ENCODE data around the gene ITGAV.
"Not testable (repeated sequence)": the region's sequence is repeated elsewhere in the genome, so short reads cannot be mapped to it uniquely, and the experiment has no call there.

The ITGAV gene

DNA sequence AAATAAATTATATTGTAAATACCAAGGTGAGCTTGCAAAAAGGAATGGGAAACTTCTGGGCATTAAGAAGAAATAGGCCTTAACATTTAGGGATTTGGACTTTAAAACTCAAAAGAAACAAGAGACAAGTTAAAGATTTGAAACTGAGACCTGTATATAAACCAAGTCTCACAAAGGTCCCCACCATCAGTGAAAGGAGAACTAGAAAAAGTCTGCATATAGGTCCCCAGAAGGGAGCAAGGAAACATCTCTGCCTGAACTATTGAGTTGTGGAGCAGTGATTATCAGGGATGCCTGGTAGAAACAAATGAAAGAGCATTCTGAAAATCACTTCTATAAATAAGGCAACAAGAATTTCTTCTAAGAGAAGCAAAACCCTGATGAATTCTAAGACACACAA lies 30.5 kb upstream of the ITGAV start:
- 0 out of 2 replicates have a peak, but pooled peaks cover 3% of the 10 kb centered on the region for H3K9me3 ChIP-seq (ENCODE audit: control insufficient read depth, insufficient read depth, low read depth, low read length)
- no peak overlapping the region for H3K4me3 ChIP-seq (ENCODE audit: low read depth, low read length)
- no peaks in the 10 kb centered on the region for H3K27me3 ChIP-seq (ENCODE audit: control insufficient read depth, insufficient read depth, low read length)
- H3K4me1 ChIP-seq (ENCODE audit: control insufficient read depth, insufficient read depth, low read length): peaks cover 11% of the 10 kb centered on the region
- H3K36me3 ChIP-seq (ENCODE audit: control insufficient read depth, insufficient read depth, low read length): no peaks in the 10 kb centered on the region
- no peak overlapping the region for H3K9ac ChIP-seq (ENCODE audit: low read length)
- H3K27ac ChIP-seq (ENCODE audit: low read depth, low read length): no peak overlapping the region

DNA sequence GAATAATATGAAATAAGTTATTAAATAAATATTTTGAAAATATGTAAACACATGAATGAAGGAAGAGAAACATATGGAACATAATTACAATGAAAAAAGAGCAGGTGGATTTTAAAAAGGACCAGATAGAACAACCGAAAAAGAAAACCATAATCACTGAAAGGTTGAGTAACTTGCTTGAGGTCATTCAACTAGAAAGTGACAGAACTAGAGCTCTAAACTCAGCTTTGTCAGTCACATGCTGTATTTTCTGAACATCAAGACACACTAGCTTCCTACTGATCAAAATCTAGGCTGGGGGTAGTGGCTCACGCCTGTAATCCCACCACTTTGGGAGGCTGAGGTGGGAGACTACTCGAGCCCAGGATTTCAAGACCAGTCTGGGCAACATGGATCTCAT lies 30.0 kb upstream of the ITGAV start:
- Histone ChIP-seq H3K4me3 (ENCODE audit: low read depth, low read length) (no peak overlapping the region), H3K27ac (ENCODE audit: low read depth, low read length) (no peak overlapping the region), H3K27me3 (ENCODE audit: control insufficient read depth, insufficient read depth, low read length) (no peaks in the 10 kb centered on the region), H3K9me3 (ENCODE audit: control insufficient read depth, insufficient read depth, low read depth, low read length) (0 out of 2 replicates have a peak, but pooled peaks cover 3% of the 10 kb centered on the region), H3K4me1 (ENCODE audit: control insufficient read depth, insufficient read depth, low read length) (peaks cover 9% of the 10 kb centered on the region), H3K36me3 (ENCODE audit: control insufficient read depth, insufficient read depth, low read length) (no peaks in the 10 kb centered on the region), H3K9ac (ENCODE audit: low read length) (no peak overlapping the region)

DNA sequence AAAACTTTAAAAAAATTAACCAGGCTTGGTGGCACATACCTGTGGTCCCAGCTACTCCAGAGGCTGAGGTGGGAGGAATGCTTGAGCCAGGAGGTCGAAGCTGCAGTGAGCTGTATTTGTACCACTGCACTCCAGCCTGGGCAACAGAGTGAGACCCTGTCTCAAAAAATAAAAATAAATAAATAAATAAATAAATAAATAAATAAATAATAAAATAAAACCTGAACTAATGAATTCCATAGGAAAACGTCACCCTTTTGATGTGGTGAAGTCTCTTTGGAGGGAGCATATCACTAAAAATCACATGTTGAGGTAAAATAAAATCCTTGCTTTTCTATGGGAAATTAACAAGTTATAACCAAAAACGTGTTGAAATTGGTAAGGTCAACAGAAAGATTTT lies 29.6 kb upstream of the ITGAV start:
- H3K4me1 ChIP-seq (ENCODE audit: control insufficient read depth, insufficient read depth, low read length): peaks cover 7% of the 10 kb centered on the region
- no peaks in the 10 kb centered on the region for H3K36me3 ChIP-seq (ENCODE audit: control insufficient read depth, insufficient read depth, low read length)
- H3K27ac ChIP-seq (ENCODE audit: low read depth, low read length): no peak overlapping the region
- 0 out of 2 replicates have a peak, but pooled peaks cover 3% of the 10 kb centered on the region for H3K9me3 ChIP-seq (ENCODE audit: control insufficient read depth, insufficient read depth, low read depth, low read length)
- H3K9ac ChIP-seq (ENCODE audit: low read length): no peak overlapping the region
- H3K27me3 ChIP-seq (ENCODE audit: control insufficient read depth, insufficient read depth, low read length): no peaks in the 10 kb centered on the region
- no peak overlapping the region for H3K4me3 ChIP-seq (ENCODE audit: low read depth, low read length)

DNA sequence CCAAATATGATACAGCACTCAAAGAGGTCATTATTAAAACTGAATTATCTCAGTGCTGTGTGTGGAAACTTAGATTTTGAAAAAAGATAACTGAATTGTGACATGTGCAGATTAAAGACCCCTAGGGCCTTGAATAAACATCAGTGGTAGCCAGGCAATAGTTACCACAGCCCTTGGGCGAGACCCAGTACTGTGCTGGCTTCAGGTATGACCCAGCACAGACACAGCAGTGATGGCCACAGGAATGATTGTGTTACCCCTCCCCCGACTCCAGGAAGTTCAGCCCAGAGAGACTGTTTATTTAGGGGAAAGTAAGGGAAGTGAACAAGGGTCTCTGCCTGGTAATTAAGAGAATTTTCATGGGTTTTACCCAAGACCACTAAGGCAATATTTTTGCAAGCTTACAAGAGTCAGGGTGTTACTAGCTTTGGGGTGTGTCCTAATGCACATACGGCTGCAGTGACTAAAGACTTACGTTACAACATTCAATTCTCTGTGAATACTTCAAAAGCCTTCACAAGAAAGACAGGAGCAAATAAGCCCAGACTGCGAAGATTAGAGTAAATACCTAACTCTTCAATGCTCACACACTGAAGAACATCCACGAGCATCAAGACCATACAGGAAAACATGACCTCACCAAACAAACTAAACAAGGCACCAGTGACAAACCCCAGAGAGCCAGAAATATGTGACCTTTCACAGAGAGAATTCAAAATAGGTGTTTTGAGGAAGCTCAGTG lies 28.2 kb upstream of the ITGAV start:
- H3K9ac ChIP-seq (ENCODE audit: low read length): no peak overlapping the region
- peak overlapping the region; percentile 63; the same call in 1 of the 2 replicates for H3K27ac ChIP-seq (ENCODE audit: low read depth, low read length)
- no peak overlapping the region for H3K4me3 ChIP-seq (ENCODE audit: low read depth, low read length)

DNA sequence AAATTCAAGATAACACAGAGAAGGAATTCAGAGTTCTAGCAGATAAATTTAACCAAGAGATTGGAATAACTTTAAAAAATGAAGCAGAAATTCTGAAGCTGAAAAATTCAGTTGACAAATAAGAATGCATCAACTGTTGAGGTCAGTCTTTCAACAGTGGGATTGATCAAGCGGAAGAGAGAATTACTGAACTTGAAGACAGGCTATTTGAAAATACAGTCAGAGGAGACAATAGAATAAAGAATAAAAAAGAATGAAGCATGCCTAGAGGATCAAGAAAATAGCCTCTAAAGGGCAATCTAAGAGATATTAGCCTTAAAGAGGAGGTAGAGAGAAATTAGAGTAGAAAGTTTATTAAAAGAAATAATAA lies 27.7 kb upstream of the ITGAV start:
- H3K4me3 ChIP-seq (ENCODE audit: low read depth, low read length): no peak overlapping the region
- H3K4me1 ChIP-seq (ENCODE audit: control insufficient read depth, insufficient read depth, low read length): peaks cover 7% of the 10 kb centered on the region
- H3K9ac ChIP-seq (ENCODE audit: low read length): no peak overlapping the region
- no peak overlapping the region; the same call in 1 of the 2 replicates for H3K27ac ChIP-seq (ENCODE audit: low read depth, low read length)
- H3K27me3 ChIP-seq (ENCODE audit: control insufficient read depth, insufficient read depth, low read length): no peaks in the 10 kb centered on the region
- H3K36me3 ChIP-seq (ENCODE audit: control insufficient read depth, insufficient read depth, low read length): no peaks in the 10 kb centered on the region
- 0 out of 2 replicates have a peak, but pooled peaks cover 3% of the 10 kb centered on the region for H3K9me3 ChIP-seq (ENCODE audit: control insufficient read depth, insufficient read depth, low read depth, low read length)

More for the DNA sequence above, 28.2 kb upstream of the ITGAV start:
- H3K27me3 ChIP-seq (ENCODE audit: control insufficient read depth, insufficient read depth, low read length): no peaks in the 10 kb centered on the region
- H3K9me3 ChIP-seq (ENCODE audit: control insufficient read depth, insufficient read depth, low read depth, low read length): 0 out of 2 replicates have a peak, but pooled peaks cover 3% of the 10 kb centered on the region
- H3K4me1 ChIP-seq (ENCODE audit: control insufficient read depth, insufficient read depth, low read length): peaks cover 7% of the 10 kb centered on the region
- no peaks in the 10 kb centered on the region for H3K36me3 ChIP-seq (ENCODE audit: control insufficient read depth, insufficient read depth, low read length)

DNA sequence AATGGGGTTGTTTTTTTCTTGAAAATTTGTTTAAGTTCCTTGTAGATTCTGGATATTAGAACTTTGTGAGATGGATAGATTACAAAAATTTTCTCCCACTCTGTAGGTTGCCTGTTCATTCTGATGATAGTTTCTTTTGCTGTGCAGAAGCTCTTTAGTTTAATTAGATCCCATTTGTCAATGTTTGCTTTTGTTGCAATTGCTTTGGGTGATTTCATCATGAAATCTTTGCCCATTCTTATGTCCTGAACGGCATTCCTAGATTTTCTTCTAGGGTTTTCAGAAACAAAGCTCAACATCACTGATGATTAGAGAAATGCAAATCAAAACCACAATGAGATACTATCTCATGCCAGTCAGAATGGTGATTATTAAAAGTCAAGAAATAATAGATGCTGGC lies 21.3 kb upstream of the ITGAV start:
- not testable (repeated sequence) for H3K27me3 ChIP-seq (ENCODE audit: control insufficient read depth, insufficient read depth, low read length); H3K4me3 ChIP-seq (ENCODE audit: low read depth, low read length); H3K27ac ChIP-seq (ENCODE audit: low read depth, low read length); H3K9me3 ChIP-seq (ENCODE audit: control insufficient read depth, insufficient read depth, low read depth, low read length); H3K9ac ChIP-seq (ENCODE audit: low read length); H3K36me3 ChIP-seq (ENCODE audit: control insufficient read depth, insufficient read depth, low read length)
- peaks cover 18% of the 10 kb centered on the region for H3K4me1 ChIP-seq (ENCODE audit: control insufficient read depth, insufficient read depth, low read length)

DNA sequence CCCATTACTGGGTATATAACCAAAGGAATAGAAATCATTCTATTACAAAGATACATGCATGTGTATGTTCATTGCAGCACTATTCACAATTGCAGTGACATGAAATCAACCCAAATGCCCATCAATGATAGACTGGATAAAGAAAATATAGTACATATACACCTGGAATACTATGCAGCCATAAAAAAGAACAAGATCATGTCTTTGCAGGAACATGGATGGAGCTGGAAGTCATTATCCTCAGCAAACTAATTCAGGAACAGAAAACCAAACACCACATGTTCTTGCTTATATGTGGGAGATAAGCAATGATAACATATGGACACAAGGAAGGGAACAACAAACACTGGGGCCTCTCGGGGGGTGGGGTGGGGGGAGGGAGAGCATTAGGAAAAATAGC lies 20.7 kb upstream of the ITGAV start:
- H3K36me3 ChIP-seq (ENCODE audit: control insufficient read depth, insufficient read depth, low read length); H3K9ac ChIP-seq (ENCODE audit: low read length); H3K4me3 ChIP-seq (ENCODE audit: low read depth, low read length); H3K27ac ChIP-seq (ENCODE audit: low read depth, low read length); H3K9me3 ChIP-seq (ENCODE audit: control insufficient read depth, insufficient read depth, low read depth, low read length); H3K27me3 ChIP-seq (ENCODE audit: control insufficient read depth, insufficient read depth, low read length): not testable (repeated sequence)
- H3K4me1 ChIP-seq (ENCODE audit: control insufficient read depth, insufficient read depth, low read length): peaks cover 18% of the 10 kb centered on the region

DNA sequence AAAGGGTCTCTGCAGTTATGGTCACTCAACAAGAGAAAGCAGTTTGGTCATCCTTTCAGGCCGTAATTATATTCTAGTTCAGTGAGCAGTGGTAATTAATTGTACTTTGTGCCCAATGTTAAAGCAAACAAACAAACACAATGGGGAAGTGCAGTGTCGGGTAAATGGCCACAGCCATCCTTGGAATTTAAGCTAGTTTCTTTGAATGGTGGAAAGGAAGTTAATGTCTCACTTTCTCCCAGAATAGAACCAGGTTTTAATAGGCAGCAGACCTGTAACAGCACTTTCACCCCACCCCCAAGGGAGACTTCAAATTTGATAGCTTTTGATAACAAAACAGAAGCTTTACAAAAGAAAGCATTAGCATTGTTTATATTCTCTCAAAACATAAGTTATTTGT lies 20.0 kb upstream of the ITGAV start:
- no peaks in the 10 kb centered on the region for H3K27me3 ChIP-seq (ENCODE audit: control insufficient read depth, insufficient read depth, low read length)
- no peak overlapping the region for H3K9ac ChIP-seq (ENCODE audit: low read length)
- no peak overlapping the region for H3K4me3 ChIP-seq (ENCODE audit: low read depth, low read length)
- H3K9me3 ChIP-seq (ENCODE audit: control insufficient read depth, insufficient read depth, low read depth, low read length): no peaks in the 10 kb centered on the region; the same call in 1 of the 2 replicates
- peaks cover 18% of the 10 kb centered on the region for H3K4me1 ChIP-seq (ENCODE audit: control insufficient read depth, insufficient read depth, low read length)
- peak overlapping the region; percentile 45; the same call in 1 of the 2 replicates for H3K27ac ChIP-seq (ENCODE audit: low read depth, low read length)
- no peaks in the 10 kb centered on the region for H3K36me3 ChIP-seq (ENCODE audit: control insufficient read depth, insufficient read depth, low read length)

DNA sequence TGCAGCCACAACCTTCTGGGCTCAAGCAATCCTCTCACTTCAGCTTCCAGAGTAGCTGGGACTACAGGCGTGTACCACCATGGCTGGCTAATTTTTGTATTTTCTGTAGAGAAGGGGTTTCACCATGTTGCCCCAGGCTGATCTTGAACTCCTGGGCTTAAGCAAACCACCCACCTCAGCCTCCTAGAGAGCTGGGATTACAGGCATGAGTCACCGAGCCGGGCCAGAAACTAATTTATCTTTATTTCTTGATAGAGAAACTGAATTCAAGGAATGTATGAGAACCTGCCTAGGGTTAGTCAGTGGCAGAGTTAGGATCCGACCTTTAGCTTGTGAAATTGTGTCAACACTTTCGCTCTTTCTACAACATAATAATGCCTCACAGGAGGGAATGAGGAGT lies 19.3 kb upstream of the ITGAV start:
- peak overlapping the region; percentile 45; the same call in 1 of the 2 replicates for H3K27ac ChIP-seq (ENCODE audit: low read depth, low read length)
- H3K36me3 ChIP-seq (ENCODE audit: control insufficient read depth, insufficient read depth, low read length): no peaks in the 10 kb centered on the region
- no peak overlapping the region for H3K4me3 ChIP-seq (ENCODE audit: low read depth, low read length)
- peak overlapping the region; percentile 27 for H3K9ac ChIP-seq (ENCODE audit: low read length)
- H3K4me1 ChIP-seq (ENCODE audit: control insufficient read depth, insufficient read depth, low read length): peaks cover 20% of the 10 kb centered on the region
- no peaks in the 10 kb centered on the region; the same call in 1 of the 2 replicates for H3K9me3 ChIP-seq (ENCODE audit: control insufficient read depth, insufficient read depth, low read depth, low read length)
- no peaks in the 10 kb centered on the region for H3K27me3 ChIP-seq (ENCODE audit: control insufficient read depth, insufficient read depth, low read length)

DNA sequence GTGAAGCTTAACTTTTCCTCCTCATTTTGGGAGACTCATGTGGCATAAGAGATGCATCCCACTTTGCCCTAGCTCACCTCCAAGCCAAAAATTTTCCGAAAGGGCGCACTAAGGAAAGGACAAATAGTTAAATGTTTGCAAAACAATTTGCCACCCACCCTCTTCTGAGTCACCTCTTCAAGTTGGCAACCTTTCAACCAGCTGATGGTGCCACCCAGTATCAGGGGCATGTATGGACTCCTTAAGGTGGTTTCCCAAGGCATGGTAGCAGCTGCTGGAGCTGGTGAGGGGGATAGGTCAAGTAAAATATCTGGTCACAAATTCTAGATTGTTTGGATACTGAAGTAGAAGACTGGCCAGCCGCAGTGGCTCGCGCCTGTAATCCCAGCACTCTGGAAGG lies 17.2 kb upstream of the ITGAV start:
- Histone ChIP-seq H3K36me3 (ENCODE audit: control insufficient read depth, insufficient read depth, low read length) (no peaks in the 10 kb centered on the region), H3K27me3 (ENCODE audit: control insufficient read depth, insufficient read depth, low read length) (no peaks in the 10 kb centered on the region), H3K9me3 (ENCODE audit: control insufficient read depth, insufficient read depth, low read depth, low read length) (no peaks in the 10 kb centered on the region; the same call in 1 of the 2 replicates), H3K9ac (ENCODE audit: low read length) (no peak overlapping the region), H3K27ac (ENCODE audit: low read depth, low read length) (no peak overlapping the region), H3K4me1 (ENCODE audit: control insufficient read depth, insufficient read depth, low read length) (peaks cover 23% of the 10 kb centered on the region), H3K4me3 (ENCODE audit: low read depth, low read length) (no peak overlapping the region)

DNA sequence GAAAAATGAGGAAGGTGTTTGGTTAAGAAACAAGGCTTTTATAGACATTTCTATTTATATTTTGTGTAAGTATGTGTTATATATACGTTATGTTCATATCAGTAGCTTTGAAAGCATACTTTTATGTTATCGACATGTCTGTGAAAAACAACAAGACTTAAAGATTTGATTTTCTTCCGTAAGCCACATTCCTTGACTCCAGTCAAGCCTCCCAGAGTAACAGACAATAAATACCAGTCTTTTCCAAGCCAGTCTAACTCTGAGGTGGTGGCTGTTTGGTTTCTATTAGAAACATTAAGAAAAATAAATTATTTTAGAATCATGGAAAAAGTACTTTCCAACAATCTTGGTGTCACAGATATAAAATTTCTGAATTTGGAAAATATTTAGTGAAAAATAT lies 16.3 kb upstream of the ITGAV start:
- H3K4me3 ChIP-seq (ENCODE audit: low read depth, low read length): no peak overlapping the region
- no peaks in the 10 kb centered on the region; the same call in 1 of the 2 replicates for H3K9me3 ChIP-seq (ENCODE audit: control insufficient read depth, insufficient read depth, low read depth, low read length)
- peaks cover 23% of the 10 kb centered on the region for H3K4me1 ChIP-seq (ENCODE audit: control insufficient read depth, insufficient read depth, low read length)
- no peak overlapping the region for H3K27ac ChIP-seq (ENCODE audit: low read depth, low read length)
- no peak overlapping the region for H3K9ac ChIP-seq (ENCODE audit: low read length)
- H3K27me3 ChIP-seq (ENCODE audit: control insufficient read depth, insufficient read depth, low read length): no peaks in the 10 kb centered on the region
- H3K36me3 ChIP-seq (ENCODE audit: control insufficient read depth, insufficient read depth, low read length): no peaks in the 10 kb centered on the region
